ENCODE results near the gene CDK5RAP2. TPM values are rescaled to one million over a fixed set of nuclear protein-coding genes. Genes with fewer than 3 reads are reported as not detected.

CDK5RAP2 gene
- total RNA-seq, 4 donors from 2014 or later: 28.9 to 62.3 (median 40.0) TPM

DNA sequence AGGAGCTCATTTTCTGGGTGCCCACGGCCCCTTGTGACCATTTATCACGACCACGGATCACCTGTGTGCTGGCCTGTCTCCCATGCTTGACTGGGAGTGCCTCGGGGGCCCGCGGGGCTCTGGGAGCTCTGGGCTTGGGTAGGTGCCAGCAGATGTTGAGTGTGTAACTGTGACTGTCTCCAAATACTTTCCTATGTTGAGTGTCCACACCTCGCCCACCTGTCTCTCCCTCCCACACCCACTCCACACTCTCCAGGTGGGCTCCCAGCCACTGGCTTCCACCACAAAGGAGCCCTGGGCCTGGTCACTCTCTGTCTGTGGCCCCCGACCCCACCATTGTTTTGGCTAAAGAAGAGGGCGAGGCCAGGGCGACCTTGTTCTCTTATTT is 196.4 kb downstream of the CDK5RAP2 start:
- no peak for DNase-seq
- no peak overlapping the region for H3K27ac ChIP-seq
- TF ChIP-seq, protein P1, sequence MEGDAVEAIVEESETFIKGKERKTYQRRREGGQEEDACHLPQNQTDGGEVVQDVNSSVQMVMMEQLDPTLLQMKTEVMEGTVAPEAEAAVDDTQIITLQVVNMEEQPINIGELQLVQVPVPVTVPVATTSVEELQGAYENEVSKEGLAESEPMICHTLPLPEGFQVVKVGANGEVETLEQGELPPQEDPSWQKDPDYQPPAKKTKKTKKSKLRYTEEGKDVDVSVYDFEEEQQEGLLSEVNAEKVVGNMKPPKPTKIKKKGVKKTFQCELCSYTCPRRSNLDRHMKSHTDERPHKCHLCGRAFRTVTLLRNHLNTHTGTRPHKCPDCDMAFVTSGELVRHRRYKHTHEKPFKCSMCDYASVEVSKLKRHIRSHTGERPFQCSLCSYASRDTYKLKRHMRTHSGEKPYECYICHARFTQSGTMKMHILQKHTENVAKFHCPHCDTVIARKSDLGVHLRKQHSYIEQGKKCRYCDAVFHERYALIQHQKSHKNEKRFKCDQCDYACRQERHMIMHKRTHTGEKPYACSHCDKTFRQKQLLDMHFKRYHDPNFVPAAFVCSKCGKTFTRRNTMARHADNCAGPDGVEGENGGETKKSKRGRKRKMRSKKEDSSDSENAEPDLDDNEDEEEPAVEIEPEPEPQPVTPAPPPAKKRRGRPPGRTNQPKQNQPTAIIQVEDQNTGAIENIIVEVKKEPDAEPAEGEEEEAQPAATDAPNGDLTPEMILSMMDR (IDR thresholded peaks at IDR 0.05): no peak
- no peak for TF ChIP-seq POLR2A (IDR thresholded peaks at IDR 0.05)
- H3K27me3 ChIP-seq: no peaks in the 10 kb centered on the region
- H3K36me3 ChIP-seq: no peaks in the 10 kb centered on the region
- H3K4me3 ChIP-seq: no peak overlapping the region
- peaks cover 0 to 17% of the 10 kb centered on the region in 2 donors for H3K9me3 ChIP-seq
- intact Hi-C loops (cut with DNase I; ENCODE audit: low total_unique reads): no loop called here
- no peaks in the 10 kb centered on the region for H3K4me1 ChIP-seq

DNA sequence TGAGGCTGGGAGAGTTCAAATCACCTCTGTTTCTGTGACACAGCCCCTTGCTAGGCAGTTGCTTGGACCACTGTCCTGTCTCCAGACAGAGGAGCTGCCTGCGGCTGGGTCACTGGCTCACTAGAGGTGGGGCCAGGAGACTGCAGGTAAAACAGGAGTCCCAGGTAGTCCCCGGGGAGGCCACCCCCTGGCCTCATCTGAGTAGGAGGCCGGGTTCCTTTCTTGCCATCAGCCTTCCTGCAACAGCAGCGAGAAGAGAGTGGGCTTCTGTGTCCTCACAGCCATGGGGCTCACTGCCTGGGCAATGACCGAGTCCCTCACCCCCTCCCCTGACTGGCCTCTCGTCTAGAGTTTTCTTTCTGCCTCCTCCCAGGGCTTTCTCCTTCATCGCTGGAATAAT is 197.5 kb downstream of the CDK5RAP2 start:
- H3K27ac ChIP-seq: no peak overlapping the region
- H3K4me3 ChIP-seq: no peak overlapping the region
- DNase-seq: no peak
- no peaks in the 10 kb centered on the region for H3K27me3 ChIP-seq
- TF ChIP-seq POLR2A (IDR thresholded peaks at IDR 0.05): no peak
- TF ChIP-seq, protein P1 (IDR thresholded peaks at IDR 0.05): no peak
- peaks cover 0 to 17% of the 10 kb centered on the region in 2 donors for H3K9me3 ChIP-seq
- no peaks in the 10 kb centered on the region for H3K4me1 ChIP-seq
- intact Hi-C loops (cut with DNase I; ENCODE audit: low total_unique reads): no loop called here
- H3K36me3 ChIP-seq: no peaks in the 10 kb centered on the region

- Histone ChIP-seq H3K4me1 (no peaks in the 10 kb centered on the region), H3K9me3 (peaks cover 0 to 17% of the 10 kb centered on the region in 2 donors), H3K36me3 (no peaks in the 10 kb centered on the region), H3K4me3 (no peak overlapping the region), H3K27ac (no peak overlapping the region), H3K27me3 (no peaks in the 10 kb centered on the region)
- intact Hi-C loops (cut with DNase I; ENCODE audit: low total_unique reads): no loop called here
- TF ChIP-seq, protein P1 (IDR thresholded peaks at IDR 0.05): no peak
- TF ChIP-seq POLR2A (IDR thresholded peaks at IDR 0.05): no peak
- no peak for DNase-seq
These were observed 198.1 kb downstream of the CDK5RAP2 start for GRCh38 chr9:120381839-120382238.

- Histone ChIP-seq H3K4me3 (no peak overlapping the region), H3K27me3 (no peaks in the 10 kb centered on the region), H3K27ac (no peak overlapping the region), H3K9me3 (peaks cover 0 to 17% of the 10 kb centered on the region in 2 donors), H3K36me3 (no peaks in the 10 kb centered on the region), H3K4me1 (no peaks in the 10 kb centered on the region)
- TF ChIP-seq, protein P1 (IDR thresholded peaks at IDR 0.05): no peak
- intact Hi-C loops (cut with DNase I; ENCODE audit: low total_unique reads): no loop called here
- DNase-seq: no peak
These were observed 200.4 kb downstream of the CDK5RAP2 start for GRCh38 chr9:120379611-120380010.

DNA sequence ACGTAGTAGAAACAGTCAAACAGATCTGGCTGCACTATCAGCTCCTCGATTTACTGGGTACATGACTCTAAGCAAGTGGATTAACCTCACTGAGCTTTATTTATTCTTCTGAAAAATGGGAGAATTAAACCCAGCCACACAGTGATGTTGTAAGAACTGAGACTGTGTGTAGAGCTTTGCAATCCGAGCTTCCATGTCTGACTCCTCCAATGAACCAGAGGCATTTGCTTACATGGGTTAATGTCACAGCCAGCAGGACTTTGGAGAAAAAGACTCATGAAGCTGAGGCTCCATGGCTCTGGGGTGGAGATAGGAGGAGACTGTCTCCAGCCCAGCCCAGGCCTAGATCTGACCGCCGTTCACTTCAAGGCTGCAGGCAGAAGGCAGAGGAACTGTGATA is 201.3 kb downstream of the CDK5RAP2 start:
- intact Hi-C loops (cut with DNase I; ENCODE audit: low total_unique reads): no loop called here
- TF ChIP-seq, protein P1 (IDR thresholded peaks at IDR 0.05): no peak
- no peak for TF ChIP-seq POLR2A (IDR thresholded peaks at IDR 0.05)
- Histone ChIP-seq H3K4me1 (no peaks in the 10 kb centered on the region), H3K36me3 (no peaks in the 10 kb centered on the region), H3K9me3 (peaks cover 0 to 17% of the 10 kb centered on the region in 2 donors), H3K27me3 (no peaks in the 10 kb centered on the region), H3K4me3 (no peak overlapping the region), H3K27ac (no peak overlapping the region)
- DNase-seq: no peak
